Esophagus squamous epithelium (tissue), 5 donors: Measurements from ENCODE around the gene RNF157. TPM values are rescaled to one million over a fixed set of nuclear protein-coding genes. Genes with fewer than 3 reads are reported as not detected.
A peak's percentile ranks its signal among the peaks of the same experiment; 100 is the strongest.

Source experiments
- DNase-seq: peaks from one replicate; lab custom pipeline; 2025; lab: John Stamatoyannopoulos, UW
- H3K27ac ChIP-seq, 4 donors: fragments of 200-600 bp; sonication (generic); one replicate each; pipeline ENCODE4 v1.5.1; 2016 to 2019; ENCODE audit warnings: mild to moderate bottlenecking in 1 of 4
- H3K27me3 ChIP-seq, 4 donors: fragments of 200-600 bp; sonication (generic); 1 replicate in 3 of 4; 2 replicates in 1 of 4; pipeline versions ENCODE4 v1.5.1 to v1.6.0; 2017 to 2021; ENCODE audit warnings: antibody characterized with exemption in 1 of 4
- H3K36me3 ChIP-seq, 3 donors: fragments of 200-600 bp; sonication (generic); one replicate each; pipeline ENCODE4 v1.5.1; 2016 to 2019
- H3K4me1 ChIP-seq, 3 donors: fragments of 200-600 bp; sonication (generic); one replicate each; pipeline ENCODE4 v1.5.1; 2017 to 2019
- H3K4me3 ChIP-seq, 4 donors: fragments of 200-600 bp; sonication (generic); 1 replicate in 3 of 4; 2 replicates in 1 of 4; pipeline ENCODE4 v1.5.1; 2016 to 2019; ENCODE audit warnings: mild to moderate bottlenecking in 2 of 4, moderate library complexity in 1 of 4
- H3K9me3 ChIP-seq, 3 donors: fragments of 200-600 bp; sonication (generic); one replicate each; pipeline ENCODE4 v1.5.1; 2016 to 2019
- CTCF ChIP-seq, 6 experiments: fragments of 450-650 bp in 4 of 6; fragments of 200-600 bp in 2 of 6; sonication (generic) in 2 of 6; IDR thresholded peaks; one replicate each; pipeline ENCODE4 v1.5.1; 2016 to 2019; ENCODE audit warnings: antibody characterized with exemption in 6 of 6, mild to moderate bottlenecking in 4 of 6, moderate library complexity in 4 of 6
- POLR2A ChIP-seq, 4 donors: fragments of 450-650 bp; IDR thresholded peaks; one replicate each; pipeline ENCODE4 v1.6.1; 2017; ENCODE audit warnings: antibody characterized with exemption in 4 of 4, mild to moderate bottlenecking in 4 of 4, moderate library complexity in 3 of 4
- WGBS, 2 donors: methylation state at CpG; one replicate each; pipeline ENCODE4 v1.1.5; 2018; 5-methylcytosine and 5-hydroxymethylcytosine counted together
- intact Hi-C: fragments of 100-400 bp; cut with DNase I; formaldehyde crosslinking; loops from one replicate; pipeline ENCODE4 v1.15.0; 2022
- total RNA-seq, 4 donors: library from RNA; depleted of rRNA; stranded (reverse); fragments of >200 nt; gene quantifications; one replicate each; pipeline ENCODE4 v1.1.0, GENCODE V29; 2016
- donor health status: DM: yes; HTN: yes; CAD: no.

The RNF157 gene
- total RNA-seq = 1 to 10 TPM in 1 of 4 donors, under 1 TPM in 3; 0.11 to 3.4 (median 0.26) TPM

- H3K4me1 ChIP-seq = peaks cover 9 to 26% (median 18%) of the 10 kb centered on the region in 3 donors
- intact Hi-C loops = no loop called here
- TF ChIP-seq CTCF (IDR thresholded peaks at IDR 0.05) = no peak
- TF ChIP-seq POLR2A (IDR thresholded peaks at IDR 0.05) = no peak
- H3K36me3 ChIP-seq = no peaks in the 10 kb centered on the region
- WGBS, 2 donors = 0% methylated on average over 1 of the region's 102 CpGs; no CpG with 5 or more reads in 1 of the 2 donors
- H3K4me3 ChIP-seq = peak within 1 kb of the TSS; percentile 34 to 80 (median 56)
- no peak for DNase-seq
- H3K9me3 ChIP-seq = no peaks in the 10 kb centered on the region
- H3K27ac ChIP-seq = peak within 1 kb of the TSS; percentile 24 to 67 (median 52)
- H3K27me3 ChIP-seq = peaks cover 0 to 72% (median 2%) of the 10 kb centered on the region in 4 donors
Measured at GRCh38 chr17:76240461-76241203, at the start of gene RNF157. Gene RNF157, minus strand, starts transcription at chr17:76240493. Its CDS starts 253 bp downstream, at chr17:76240240.

- TF ChIP-seq CTCF (IDR thresholded peaks at IDR 0.05) (no peak), POLR2A (IDR thresholded peaks at IDR 0.05) (no peak)
- no peak for DNase-seq
- WGBS, 2 donors = 50 to 100% methylated on average over 2 to 3 of the region's 23 CpGs
- Histone ChIP-seq H3K4me3 (no peak overlapping the region), H3K4me1 (peaks cover 6 to 25% (median 9%) of the 10 kb centered on the region in 3 donors), H3K27me3 (no peaks in the 10 kb centered on the region), H3K9me3 (no peaks in the 10 kb centered on the region), H3K36me3 (no peaks in the 10 kb centered on the region), H3K27ac (no peak overlapping the region)
- intact Hi-C loops = loop anchor here (10.0 kb wide), 1 partner anchor 267 kb away; no protein-coding TSS in a partner anchor
Measured at GRCh38 chr17:76281573-76282371, 41.5 kb upstream of the RNF157 start.

- Histone ChIP-seq H3K4me1 (peaks cover 11 to 36% (median 13%) of the 10 kb centered on the region in 3 donors), H3K27me3 (no peaks in the 10 kb centered on the region), H3K9me3 (no peaks in the 10 kb centered on the region), H3K36me3 (no peaks in the 10 kb centered on the region), H3K27ac (no peak overlapping the region), H3K4me3 (no peak overlapping the region)
- intact Hi-C loops = loop anchor here (10.0 kb wide), 1 partner anchor 266 kb away; no protein-coding TSS in a partner anchor
- no peak for TF ChIP-seq CTCF (IDR thresholded peaks at IDR 0.05)
- TF ChIP-seq POLR2A (IDR thresholded peaks at IDR 0.05) = no peak
- no peak for DNase-seq
- 86 to 93% methylated on average over 2 to 3 of the region's 15 CpGs for WGBS, 2 donors
Measured at GRCh38 chr17:76280650-76281049, 40.4 kb upstream of the RNF157 start.

- TF ChIP-seq POLR2A (IDR thresholded peaks at IDR 0.05) (no peak), CTCF (IDR thresholded peaks at IDR 0.05) (peak in 1 of 6 experiments; percentile 0)
Measured at GRCh38 chr17:76279742-76280287, 39.5 kb upstream of the RNF157 start.

More at GRCh38 chr17:76279742-76280287, 39.5 kb upstream of the RNF157 start:
- no peak for DNase-seq
- intact Hi-C loops = loop anchor here (2.0 to 10.0 kb wide), 2 partner anchors 159 to 265 kb away; no protein-coding TSS in a partner anchor
- H3K4me1 ChIP-seq = peaks cover 11 to 37% (median 13%) of the 10 kb centered on the region in 3 donors
- H3K9me3 ChIP-seq = no peaks in the 10 kb centered on the region
- no peaks in the 10 kb centered on the region for H3K36me3 ChIP-seq
- H3K27ac ChIP-seq = no peak overlapping the region
- WGBS, 2 donors = 0 to 80% methylated on average over 1 to 4 of the region's 15 CpGs
- H3K27me3 ChIP-seq = no peaks in the 10 kb centered on the region
- H3K4me3 ChIP-seq = no peak overlapping the region
